Measurements from ENCODE around the gene SPATA16.
"Not testable (repeated sequence)": the region's sequence is repeated elsewhere in the genome, so short reads cannot be mapped to it uniquely, and the experiment has no call there.

SPATA16 gene

DNA sequence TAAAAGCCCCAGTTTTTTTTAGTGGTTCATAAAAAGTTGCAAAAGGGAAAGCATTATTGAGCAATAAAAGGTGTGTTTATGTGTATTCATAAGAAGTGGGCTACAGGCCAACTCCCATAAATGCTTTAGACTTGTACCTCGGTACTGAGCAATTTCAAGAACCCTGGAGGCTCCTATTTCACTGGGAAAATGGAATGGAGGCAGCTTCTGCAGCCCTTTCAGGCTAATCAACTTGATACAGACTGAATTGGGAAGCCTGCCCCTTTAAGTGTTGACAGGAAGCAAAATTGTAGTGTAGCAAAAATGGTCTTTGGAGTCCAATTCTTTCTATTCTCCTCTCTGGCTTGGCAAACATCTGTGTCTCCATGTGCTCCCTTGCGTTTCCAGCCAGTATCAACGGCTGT is 271.7 kb downstream of the SPATA16 start:
- DNase-seq, result no peak

DNA sequence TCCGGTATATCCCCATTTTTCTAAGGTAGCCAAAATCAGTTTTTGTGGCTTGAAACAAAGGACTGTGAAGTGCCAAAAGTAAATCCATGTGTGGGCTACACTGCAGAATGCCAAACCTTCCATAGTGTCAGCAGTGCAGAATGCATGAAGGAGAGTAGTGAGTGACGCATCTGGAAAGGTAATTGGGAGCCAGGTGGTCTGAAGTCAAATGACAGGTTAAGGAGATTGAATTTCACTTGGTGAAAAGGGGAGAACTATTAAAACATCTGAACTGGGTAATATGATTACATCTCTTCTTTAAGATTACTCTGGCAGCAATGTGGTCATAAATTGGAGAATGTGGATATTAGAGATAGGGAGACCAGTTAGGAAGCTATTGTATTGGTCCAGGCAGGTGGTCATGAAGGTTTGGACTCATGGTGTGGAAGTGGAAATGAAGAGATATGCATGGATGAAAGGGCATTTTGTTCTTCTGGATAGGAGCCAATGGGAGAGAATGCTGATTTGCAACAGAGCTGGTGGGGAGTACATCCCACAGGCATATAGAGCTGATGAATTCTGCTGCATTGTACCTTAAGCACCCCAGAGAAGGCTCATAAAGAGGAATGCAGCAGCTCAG is 272.3 kb downstream of the SPATA16 start:
- DNase-seq, result no peak

DNA sequence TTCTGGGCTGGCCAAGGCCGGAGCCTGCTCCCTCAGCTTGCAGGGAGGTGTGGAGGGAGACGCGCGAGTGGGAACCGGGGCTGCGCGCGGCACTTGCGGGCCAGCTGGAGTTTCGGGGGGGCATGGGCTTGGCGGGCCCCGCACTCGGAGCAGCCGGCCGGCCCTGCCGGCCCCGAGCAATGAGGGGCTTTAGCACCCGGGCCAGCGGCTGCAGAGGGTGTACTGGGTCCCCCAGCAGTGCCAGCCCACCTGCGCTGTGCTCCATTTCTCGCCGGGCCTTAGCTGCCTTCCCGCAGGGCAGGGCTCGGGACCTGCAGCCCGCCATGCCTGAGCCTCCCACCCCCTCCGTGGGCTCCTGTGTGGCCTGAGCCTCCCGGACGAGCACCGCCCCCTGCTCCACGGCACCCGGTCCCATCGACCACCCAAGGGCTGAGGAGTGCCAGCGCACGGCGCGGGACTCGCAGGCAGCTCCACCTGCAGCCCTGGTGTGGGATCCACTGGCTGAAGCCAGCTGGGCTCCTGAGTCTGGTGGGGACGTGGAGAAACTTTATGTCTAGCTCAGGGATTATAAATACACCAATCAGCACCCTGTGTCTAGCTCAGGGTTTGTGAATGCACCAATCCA is 274.2 kb downstream of the SPATA16 start:
- not testable (repeated sequence) for DNase-seq

- DNase-seq, result no peak
Measured at GRCh38 chr3:172859041-172859440, 282.0 kb downstream of the SPATA16 start.

- no peak for DNase-seq
Measured at GRCh38 chr3:172856795-172857742, 284.0 kb downstream of the SPATA16 start.

DNA sequence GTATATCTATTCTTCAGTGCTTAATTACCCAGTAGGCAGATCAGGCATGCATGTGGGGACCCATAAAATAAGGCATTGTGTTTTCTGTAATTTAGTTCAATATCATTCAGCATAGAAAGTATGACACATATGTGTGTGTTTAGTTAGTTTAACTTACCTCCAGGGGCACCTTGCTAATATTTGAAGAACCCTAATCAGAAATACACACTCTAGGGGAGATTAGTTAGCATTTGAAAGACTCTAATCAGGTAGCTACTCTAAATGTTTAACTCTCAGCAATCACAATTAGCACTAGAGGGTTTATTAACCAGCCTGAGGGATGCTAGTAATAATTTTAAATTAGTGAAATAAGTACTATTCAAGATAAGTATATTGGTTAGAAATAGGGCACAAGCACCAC is 286.0 kb downstream of the SPATA16 start:
- DNase-seq, result no peak

- no peak for DNase-seq
Measured at GRCh38 chr3:172853921-172854666, 286.9 kb downstream of the SPATA16 start.

DNA sequence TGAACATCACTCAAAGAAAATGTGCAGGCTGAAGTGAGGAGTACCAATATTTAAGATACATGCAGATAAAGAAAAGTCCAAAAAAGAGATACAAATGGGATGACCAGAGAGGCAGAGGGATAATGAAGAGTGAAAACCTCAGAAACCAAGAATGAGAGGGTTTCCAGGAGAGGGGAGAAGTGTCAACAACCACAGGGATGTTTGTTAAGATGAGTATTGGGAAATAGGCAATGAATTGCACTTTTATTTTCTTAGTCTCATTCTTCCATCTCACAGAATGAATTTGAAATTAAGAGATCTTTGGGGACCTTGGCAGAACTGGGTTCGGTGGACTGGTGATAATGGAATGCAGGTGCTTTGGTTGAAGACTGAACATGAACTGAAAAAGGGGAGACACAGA is 288.0 kb downstream of the SPATA16 start:
- DNase-seq, result no peak

- DNase-seq, result no peak
Measured at GRCh38 chr3:172848910-172849309, 292.1 kb downstream of the SPATA16 start.

DNA sequence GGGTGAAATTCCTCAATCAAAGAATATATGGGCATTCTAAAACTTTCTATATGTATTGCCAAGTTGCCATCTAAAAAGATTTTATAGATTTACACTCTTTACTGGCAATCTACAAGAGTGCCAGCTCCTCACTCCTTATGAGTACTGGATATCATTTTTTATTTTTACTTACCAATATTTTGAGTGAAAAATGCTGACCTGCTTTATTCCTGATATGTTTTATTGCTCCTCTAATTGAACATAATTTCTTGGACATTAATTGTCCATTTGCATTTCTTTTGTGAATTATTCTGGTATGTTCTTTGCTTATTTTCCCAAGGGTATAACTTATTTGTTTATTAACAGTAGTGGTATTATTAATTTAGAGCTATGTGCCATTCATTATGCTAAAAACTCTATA is 293.7 kb downstream of the SPATA16 start:
- no peak for DNase-seq

DNA sequence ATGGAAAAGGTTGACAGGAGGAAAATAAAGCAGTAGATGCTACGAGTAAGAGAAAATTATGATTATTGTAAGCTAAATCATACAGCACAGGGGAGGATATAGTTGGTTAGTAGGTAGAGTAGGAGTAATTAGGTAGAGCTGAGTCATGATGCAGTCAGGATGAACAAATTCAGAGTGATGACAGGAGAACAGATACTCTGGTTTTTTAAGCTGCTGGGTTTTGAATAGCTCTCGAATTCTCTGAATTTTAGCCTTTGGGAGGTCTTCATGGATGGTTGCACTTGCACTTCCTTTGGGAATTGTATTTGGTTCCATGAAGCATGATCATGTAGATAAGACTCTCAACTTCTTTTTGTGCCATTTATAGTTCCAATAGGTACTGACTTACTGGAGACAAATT is 294.3 kb downstream of the SPATA16 start:
- DNase-seq, result no peak

- no peak for DNase-seq
Measured at GRCh38 chr3:172846103-172846561, 294.9 kb downstream of the SPATA16 start.

DNA sequence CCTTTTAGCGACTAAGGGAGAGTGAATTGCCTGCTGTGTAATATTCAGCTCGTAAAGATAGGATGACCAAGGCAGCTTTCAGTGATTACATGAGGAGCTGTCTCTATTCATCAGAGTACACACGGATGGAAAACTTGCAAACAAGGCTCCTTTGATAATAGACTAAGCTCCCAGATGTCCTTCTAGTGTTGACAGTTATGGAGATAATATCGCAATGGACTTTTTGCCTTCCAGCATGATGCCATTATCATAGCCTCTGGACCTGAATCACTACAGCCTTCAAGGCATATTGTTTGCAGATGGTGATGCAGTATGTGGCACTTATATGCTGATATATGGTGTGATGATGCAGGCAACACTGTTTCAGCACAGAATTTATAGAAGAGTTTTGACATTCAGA is 296.6 kb downstream of the SPATA16 start:
- no peak for DNase-seq

DNA sequence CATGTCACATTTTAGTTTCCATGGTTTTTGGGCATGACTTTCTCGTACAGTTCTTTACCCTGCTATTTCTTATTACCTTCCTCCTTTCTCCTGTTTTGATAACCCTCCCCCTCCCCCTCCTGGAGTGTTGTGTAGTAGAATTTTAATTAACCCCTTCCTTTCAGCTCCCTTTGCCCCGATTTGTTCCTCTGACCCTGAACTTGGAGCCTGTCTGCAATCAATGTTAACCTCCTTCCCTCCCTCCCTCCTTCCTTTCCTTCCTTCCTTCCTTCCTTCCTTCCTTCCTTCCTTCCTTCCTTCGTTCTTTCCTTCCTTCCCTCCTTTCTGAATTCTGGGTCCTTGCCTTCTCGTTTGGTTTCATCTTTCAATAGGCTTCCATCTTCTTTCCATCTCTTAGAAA is 300.1 kb downstream of the SPATA16 start:
- no peak for DNase-seq

DNA sequence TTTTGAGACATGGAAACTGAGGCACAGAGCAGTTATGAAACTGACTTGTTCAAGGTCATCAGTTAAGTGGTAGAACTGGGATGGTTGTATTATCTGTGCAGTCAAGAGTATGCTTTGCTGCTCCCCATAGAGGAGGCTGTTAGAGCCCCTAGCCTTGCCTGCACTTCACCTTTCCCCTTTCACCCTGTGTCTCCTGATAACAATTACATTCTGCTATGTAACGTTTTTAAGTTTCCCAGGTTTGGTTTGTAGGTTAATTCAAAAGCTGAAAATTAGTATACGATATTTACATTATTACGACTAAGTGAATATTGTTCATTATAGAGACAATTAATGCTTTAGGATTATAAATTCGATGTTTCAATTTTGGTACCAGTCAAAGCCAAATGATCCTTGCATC is 300.6 kb downstream of the SPATA16 start:
- DNase-seq, result no peak

DNA sequence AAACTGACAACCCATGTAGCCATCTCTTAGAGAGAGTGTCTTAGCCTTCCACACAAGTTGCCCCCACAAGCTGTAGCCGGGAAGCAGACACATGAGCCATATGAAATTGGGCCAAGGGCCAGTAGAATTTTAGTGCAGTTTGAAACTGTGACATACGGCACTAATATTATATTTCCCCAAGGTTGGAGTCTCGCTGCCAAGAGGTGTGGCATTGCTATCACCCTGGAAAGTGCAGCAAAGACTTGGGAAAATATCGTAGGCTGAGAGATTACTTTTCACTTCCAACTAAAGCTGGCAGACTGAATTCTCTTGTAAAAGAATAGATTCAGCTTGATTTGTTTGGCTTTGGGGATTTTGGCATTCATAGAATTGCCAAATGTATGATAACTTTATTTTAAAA is 301.4 kb downstream of the SPATA16 start:
- DNase-seq, result no peak
